ENCODE results near the gene FMNL2. TPM values are rescaled to one million over a fixed set of nuclear protein-coding genes. Genes with fewer than 3 reads are reported as not detected.
A peak's percentile ranks its signal among the peaks of the same experiment; 100 is the strongest.

The FMNL2 gene
- total and polyA plus RNA-seq, 2 experiments from 2014 or later: 4.4 to 18.6 TPM

DNA sequence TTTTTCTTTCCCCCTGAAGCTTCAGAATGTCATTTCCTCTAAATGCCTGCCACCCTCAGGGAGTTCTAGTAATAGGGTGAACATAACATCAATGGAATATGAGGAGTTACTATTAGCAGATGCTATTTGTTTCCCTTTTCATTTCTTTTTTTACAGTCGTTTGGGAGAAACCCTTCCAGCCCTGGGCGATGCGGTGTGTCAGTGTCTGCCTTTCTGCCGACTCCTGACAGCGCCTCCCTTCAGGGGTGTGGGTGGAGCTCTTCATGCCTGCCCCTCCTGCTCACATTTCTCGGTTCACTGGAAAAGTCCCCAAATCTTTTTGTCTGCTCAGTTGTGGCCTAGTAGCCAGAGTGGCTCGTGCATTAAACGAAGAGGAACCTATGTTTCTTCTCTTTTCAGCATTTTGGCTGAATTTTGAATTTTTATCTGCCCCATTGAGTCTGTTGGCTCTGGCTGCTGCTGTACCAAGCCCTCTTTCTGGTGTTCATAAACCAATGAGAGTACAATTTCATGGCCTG, 72.3 kb downstream of the FMNL2 start:
- in situ Hi-C loops (cut with MboI): no loop called here
- Histone ChIP-seq H3K4me1 (ENCODE audit: insufficient read depth) (peaks cover 46% of the 10 kb centered on the region), H3K27ac (peak overlapping the region; percentile 51), H3K9me2 (ENCODE audit: insufficient read depth) (no peaks in the 10 kb centered on the region), H3K9me3 (ENCODE audit: low read depth) (peaks cover 2% of the 10 kb centered on the region), H3F3A (ENCODE audit: insufficient read depth) (peaks cover 35% of the 10 kb centered on the region), H3K9ac (peak overlapping the region; percentile 67), H3K79me2 (ENCODE audit: insufficient read depth) (peaks cover 99% of the 10 kb centered on the region), H2AFZ (peak overlapping the region; percentile 71), H3K36me3 (ENCODE audit: low read depth) (no peaks in the 10 kb centered on the region), H3K27me3 (replicated peaks; ENCODE audit: insufficient read depth) (no peaks in the 10 kb centered on the region), H3K4me2 (ENCODE audit: unreplicated experiment) (peak overlapping the region; percentile 80), H3K4me3 (peak overlapping the region; percentile 69), H4K20me1 (ENCODE audit: insufficient read depth) (no peaks in the 10 kb centered on the region)
- peak; percentile 86 for DNase-seq
- WGBS, 2 experiments (ENCODE audit: low coverage in 1 of 2, low lambda C conversion rate in 2 of 2, missing lambda C conversion rate in 2 of 2): 0 to 1% methylated on average over 8 of the region's 8 CpGs
- TF ChIP-seq EZH2 (IDR thresholded peaks at IDR 0.05; ENCODE audit: insufficient read depth, poor library complexity, severe bottlenecking) (no peak), EZH2phosphoT487 (IDR thresholded peaks at IDR 0.05; ENCODE audit: insufficient read depth, low read depth) (no peak)

- Histone ChIP-seq H3F3A (ENCODE audit: insufficient read depth) (peaks cover 35% of the 10 kb centered on the region), H3K4me3 (peak overlapping the region; percentile 69), H3K4me1 (ENCODE audit: insufficient read depth) (peaks cover 46% of the 10 kb centered on the region), H4K20me1 (ENCODE audit: insufficient read depth) (no peaks in the 10 kb centered on the region), H3K79me2 (ENCODE audit: insufficient read depth) (peaks cover 98% of the 10 kb centered on the region), H3K9me3 (ENCODE audit: low read depth) (peaks cover 2% of the 10 kb centered on the region), H3K27ac (peak overlapping the region; percentile 51), H3K27me3 (replicated peaks; ENCODE audit: insufficient read depth) (no peaks in the 10 kb centered on the region), H3K4me2 (ENCODE audit: unreplicated experiment) (peak overlapping the region; percentile 80), H3K36me3 (ENCODE audit: low read depth) (no peaks in the 10 kb centered on the region), H2AFZ (peak overlapping the region; percentile 71), H3K9ac (peak overlapping the region; percentile 67), H3K9me2 (ENCODE audit: insufficient read depth) (no peaks in the 10 kb centered on the region)
- whole genome bisulfite sequencing, 2 experiments (ENCODE audit: low coverage in 1 of 2, low lambda C conversion rate in 2 of 2, missing lambda C conversion rate in 2 of 2): 92 to 100% methylated on average over 1 of the region's 1 CpG
- DNase-seq: no peak
- TF ChIP-seq EZH2phosphoT487 (IDR thresholded peaks at IDR 0.05; ENCODE audit: insufficient read depth, low read depth): no peak
- TF ChIP-seq EZH2 (IDR thresholded peaks at IDR 0.05; ENCODE audit: insufficient read depth, poor library complexity, severe bottlenecking): no peak
- in situ Hi-C loops (cut with MboI): no loop called here
Measured at GRCh38 chr2:152407806-152408205, 72.8 kb downstream of the FMNL2 start.

- Histone ChIP-seq H3K27ac (no peak overlapping the region), H3K9ac (no peak overlapping the region), H3F3A (ENCODE audit: insufficient read depth) (peaks cover 35% of the 10 kb centered on the region), H3K9me3 (ENCODE audit: low read depth) (peaks cover 2% of the 10 kb centered on the region), H2AFZ (no peak overlapping the region), H3K4me1 (ENCODE audit: insufficient read depth) (peaks cover 46% of the 10 kb centered on the region), H3K4me2 (ENCODE audit: unreplicated experiment) (no peak overlapping the region), H3K4me3 (no peak overlapping the region), H3K36me3 (ENCODE audit: low read depth) (no peaks in the 10 kb centered on the region), H3K27me3 (replicated peaks; ENCODE audit: insufficient read depth) (no peaks in the 10 kb centered on the region), H3K79me2 (ENCODE audit: insufficient read depth) (peaks cover 98% of the 10 kb centered on the region), H4K20me1 (ENCODE audit: insufficient read depth) (no peaks in the 10 kb centered on the region), H3K9me2 (ENCODE audit: insufficient read depth) (no peaks in the 10 kb centered on the region)
- 97 to 100% methylated on average over 3 of the region's 3 CpGs for WGBS, 2 experiments (ENCODE audit: low coverage in 1 of 2, low lambda C conversion rate in 2 of 2, missing lambda C conversion rate in 2 of 2)
- TF ChIP-seq EZH2phosphoT487 (IDR thresholded peaks at IDR 0.05; ENCODE audit: insufficient read depth, low read depth): no peak
- TF ChIP-seq EZH2 (IDR thresholded peaks at IDR 0.05; ENCODE audit: insufficient read depth, poor library complexity, severe bottlenecking): no peak
- in situ Hi-C loops (cut with MboI): no loop called here
- DNase-seq: no peak
Measured at GRCh38 chr2:152408254-152408653, 73.3 kb downstream of the FMNL2 start.

DNA sequence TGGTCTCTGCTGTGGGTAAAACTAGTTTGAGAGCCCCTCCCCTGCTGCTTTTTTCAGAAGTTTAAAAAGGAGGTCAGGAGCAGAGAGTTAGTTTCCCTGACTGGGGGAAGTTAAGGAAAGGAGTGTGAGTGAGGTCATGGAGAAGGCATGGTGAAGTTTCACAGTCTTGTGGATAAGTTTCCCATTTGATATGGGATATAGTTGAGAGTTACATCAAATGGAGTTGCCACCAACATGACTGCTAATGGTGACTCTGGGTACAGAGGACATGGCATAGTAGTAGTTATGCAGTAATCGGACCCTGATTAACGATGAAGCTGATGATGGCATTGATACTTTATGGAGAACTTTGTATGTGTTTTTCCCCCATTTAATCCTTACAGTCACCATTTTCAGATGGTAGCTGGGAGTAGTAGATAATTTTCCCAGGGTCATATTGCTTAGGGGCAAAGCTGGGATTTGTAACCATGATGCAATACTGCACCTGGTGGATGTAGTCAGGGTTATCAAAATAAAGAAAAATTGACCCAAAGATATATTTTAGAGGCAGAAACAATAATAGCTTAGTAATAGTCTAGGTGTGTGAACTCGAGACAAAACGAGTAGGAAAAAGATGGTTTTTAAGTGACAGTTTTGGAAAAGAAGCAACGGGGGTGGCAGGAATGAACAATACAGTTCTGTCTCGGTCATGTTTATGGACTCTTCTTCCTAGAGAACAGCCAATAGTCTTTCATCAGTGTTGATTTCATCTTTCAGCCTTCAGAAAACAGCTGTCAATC, 74.6 kb downstream of the FMNL2 start:
- H3K36me3 ChIP-seq (ENCODE audit: low read depth): no peaks in the 10 kb centered on the region
- no peak overlapping the region for H2AFZ ChIP-seq
- H3K27me3 ChIP-seq (replicated peaks; ENCODE audit: insufficient read depth): no peaks in the 10 kb centered on the region
- no peaks in the 10 kb centered on the region for H4K20me1 ChIP-seq (ENCODE audit: insufficient read depth)
- 96 to 98% methylated on average over 6 of the region's 6 CpGs for WGBS, 2 experiments (ENCODE audit: low coverage in 1 of 2, low lambda C conversion rate in 2 of 2, missing lambda C conversion rate in 2 of 2)
- peaks cover 98% of the 10 kb centered on the region for H3K79me2 ChIP-seq (ENCODE audit: insufficient read depth)
- peak overlapping the region; percentile 54 for H3K27ac ChIP-seq
- H3K4me1 ChIP-seq (ENCODE audit: insufficient read depth): peaks cover 46% of the 10 kb centered on the region
- peaks cover 35% of the 10 kb centered on the region for H3F3A ChIP-seq (ENCODE audit: insufficient read depth)
- in situ Hi-C loops (cut with MboI): no loop called here
- H3K4me2 ChIP-seq (ENCODE audit: unreplicated experiment): peak overlapping the region; percentile 20
- TF ChIP-seq EZH2phosphoT487 (IDR thresholded peaks at IDR 0.05; ENCODE audit: insufficient read depth, low read depth) (no peak), EZH2 (IDR thresholded peaks at IDR 0.05; ENCODE audit: insufficient read depth, poor library complexity, severe bottlenecking) (no peak)
- peaks cover 2% of the 10 kb centered on the region for H3K9me3 ChIP-seq (ENCODE audit: low read depth)
- DNase-seq: no peak
- no peak overlapping the region for H3K9ac ChIP-seq
- H3K9me2 ChIP-seq (ENCODE audit: insufficient read depth): no peaks in the 10 kb centered on the region
- H3K4me3 ChIP-seq: no peak overlapping the region
